Measurements from ENCODE around the gene DPH3. TPM values are rescaled to one million over a fixed set of nuclear protein-coding genes. Genes with fewer than 3 reads are reported as not detected.

Gene DPH3
- total RNA-seq, 1 donor from 2014 or later, result 15.0 TPM

- no peaks in the 10 kb centered on the region for H3K27me3 ChIP-seq (ENCODE audit: control insufficient read depth, insufficient read depth, low read length)
- H3K36me3 ChIP-seq (ENCODE audit: control insufficient read depth, insufficient read depth, low read length), result peaks cover 3% of the 10 kb centered on the region
- TF ChIP-seq, protein P1, sequence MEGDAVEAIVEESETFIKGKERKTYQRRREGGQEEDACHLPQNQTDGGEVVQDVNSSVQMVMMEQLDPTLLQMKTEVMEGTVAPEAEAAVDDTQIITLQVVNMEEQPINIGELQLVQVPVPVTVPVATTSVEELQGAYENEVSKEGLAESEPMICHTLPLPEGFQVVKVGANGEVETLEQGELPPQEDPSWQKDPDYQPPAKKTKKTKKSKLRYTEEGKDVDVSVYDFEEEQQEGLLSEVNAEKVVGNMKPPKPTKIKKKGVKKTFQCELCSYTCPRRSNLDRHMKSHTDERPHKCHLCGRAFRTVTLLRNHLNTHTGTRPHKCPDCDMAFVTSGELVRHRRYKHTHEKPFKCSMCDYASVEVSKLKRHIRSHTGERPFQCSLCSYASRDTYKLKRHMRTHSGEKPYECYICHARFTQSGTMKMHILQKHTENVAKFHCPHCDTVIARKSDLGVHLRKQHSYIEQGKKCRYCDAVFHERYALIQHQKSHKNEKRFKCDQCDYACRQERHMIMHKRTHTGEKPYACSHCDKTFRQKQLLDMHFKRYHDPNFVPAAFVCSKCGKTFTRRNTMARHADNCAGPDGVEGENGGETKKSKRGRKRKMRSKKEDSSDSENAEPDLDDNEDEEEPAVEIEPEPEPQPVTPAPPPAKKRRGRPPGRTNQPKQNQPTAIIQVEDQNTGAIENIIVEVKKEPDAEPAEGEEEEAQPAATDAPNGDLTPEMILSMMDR (IDR thresholded peaks at IDR 0.05; ENCODE audit: insufficient read depth, low read length, severe bottlenecking), result no peak
- FAIRE-seq, result no peak
- no peak for DNase-seq (ENCODE audit: low read depth)
- H3K4me3 ChIP-seq (ENCODE audit: low read depth, low read length), result no peak overlapping the region
Observed at GRCh38 chr3:16307832-16308531, 43.2 kb upstream of the DPH3 start.

DNA sequence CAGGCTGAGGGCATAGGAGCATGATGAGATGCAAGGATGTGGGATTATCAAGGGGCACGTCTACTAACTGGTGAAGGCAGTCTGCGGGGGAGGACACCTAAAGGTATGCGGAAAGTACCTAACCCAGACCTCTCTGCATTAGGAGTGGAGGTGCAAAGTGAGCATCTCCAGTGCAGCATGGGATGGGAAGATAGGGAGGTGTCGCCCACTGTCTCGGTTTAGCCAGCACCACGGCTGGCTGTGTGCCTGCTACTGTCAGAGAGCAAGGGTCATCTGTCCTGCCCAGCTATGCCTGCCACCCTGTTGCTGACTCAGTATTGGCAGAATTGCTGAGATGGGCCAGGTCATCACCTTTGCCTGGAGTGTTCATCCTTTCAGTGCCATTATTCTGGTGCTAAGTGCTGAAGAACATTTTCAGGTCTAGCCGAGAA is 40.4 kb upstream of the DPH3 start:
- TF ChIP-seq, protein P1 (IDR thresholded peaks at IDR 0.05; ENCODE audit: insufficient read depth, low read length, severe bottlenecking), result no peak
- no peak for DNase-seq (ENCODE audit: low read depth)
- H3K4me3 ChIP-seq (ENCODE audit: low read depth, low read length), result no peak overlapping the region
- FAIRE-seq, result no peak
- H3K27me3 ChIP-seq (ENCODE audit: control insufficient read depth, insufficient read depth, low read length), result no peaks in the 10 kb centered on the region
- H3K36me3 ChIP-seq (ENCODE audit: control insufficient read depth, insufficient read depth, low read length), result peaks cover 3% of the 10 kb centered on the region

DNA sequence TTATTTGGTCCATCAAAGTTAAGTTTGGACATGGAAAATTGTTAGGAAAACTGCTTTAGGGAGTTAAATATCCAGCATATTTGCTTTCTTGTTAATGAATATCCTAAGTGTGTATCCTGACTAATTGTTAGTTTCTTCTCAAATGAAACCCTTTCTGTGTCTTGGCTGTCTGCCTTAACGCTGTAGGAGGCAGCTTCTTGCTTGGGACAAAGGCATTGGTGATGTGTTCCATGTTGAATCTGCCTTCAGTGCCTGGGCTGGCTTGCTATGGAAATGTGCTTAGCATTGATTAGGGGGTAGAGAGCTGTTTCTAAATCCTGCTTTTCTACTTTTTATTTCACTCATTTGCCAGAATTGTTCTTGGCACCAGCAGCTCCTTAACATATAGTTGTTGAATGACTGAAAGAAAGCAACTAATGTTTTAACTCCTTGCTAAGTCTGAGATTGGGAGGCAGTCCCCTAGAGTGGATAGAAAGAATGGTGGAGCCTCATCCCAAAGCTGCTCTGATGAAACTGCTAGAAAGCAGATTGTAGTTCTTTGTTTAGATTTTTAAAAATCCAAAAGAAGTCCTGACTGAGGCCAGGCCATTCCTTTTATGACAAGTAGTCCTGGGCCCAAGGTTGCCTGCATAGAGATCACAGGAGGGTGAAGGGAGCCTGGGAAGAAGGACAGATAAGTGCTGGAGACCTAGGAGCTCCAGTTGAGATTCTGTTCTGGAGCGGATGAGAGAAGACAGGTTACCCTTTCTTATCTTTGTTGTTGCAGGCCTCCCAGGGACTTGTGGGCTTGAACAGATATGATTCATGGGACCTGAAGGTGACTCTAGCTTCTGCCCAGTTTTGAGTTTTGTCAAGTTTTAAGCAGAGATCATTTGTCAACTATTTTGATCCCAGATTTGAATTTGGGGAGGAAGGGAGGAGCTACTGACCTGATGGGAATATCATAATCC is 39.6 kb upstream of the DPH3 start:
- Histone ChIP-seq H3K4me3 (ENCODE audit: low read depth, low read length) (no peak overlapping the region), H3K36me3 (ENCODE audit: control insufficient read depth, insufficient read depth, low read length) (peaks cover 3% of the 10 kb centered on the region), H3K27me3 (ENCODE audit: control insufficient read depth, insufficient read depth, low read length) (no peaks in the 10 kb centered on the region)
- TF ChIP-seq, protein P1 (IDR thresholded peaks at IDR 0.05; ENCODE audit: insufficient read depth, low read length, severe bottlenecking), result no peak
- no peak for FAIRE-seq
- DNase-seq (ENCODE audit: low read depth), result no peak

DNA sequence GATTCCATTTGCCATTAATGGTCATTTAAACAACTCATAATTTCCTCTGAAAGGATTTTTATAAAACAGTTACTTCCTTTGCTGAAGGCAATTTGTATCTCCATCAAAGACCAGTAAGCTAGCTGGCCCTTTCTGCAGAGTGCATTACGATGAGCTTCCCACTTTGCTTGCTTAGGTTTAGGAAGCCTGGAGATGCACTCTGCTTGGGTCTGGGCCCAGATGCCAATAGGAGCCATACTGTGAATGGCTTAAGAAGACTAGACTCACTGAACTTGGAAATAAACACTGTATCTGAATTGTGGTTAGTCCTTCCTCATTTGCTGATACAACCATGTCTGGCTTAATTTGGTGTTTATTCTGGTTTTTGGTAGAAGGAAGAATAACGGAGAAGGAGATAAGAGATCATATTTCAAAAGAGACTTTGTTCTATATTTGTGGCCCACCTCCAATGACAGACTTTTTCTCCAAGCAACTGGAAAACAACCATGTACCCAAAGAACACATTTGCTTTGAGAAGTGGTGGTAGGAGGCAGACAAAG is 38.4 kb upstream of the DPH3 start:
- DNase-seq (ENCODE audit: low read depth), result no peak
- FAIRE-seq, result no peak
- Histone ChIP-seq H3K4me3 (ENCODE audit: low read depth, low read length) (no peak overlapping the region), H3K27me3 (ENCODE audit: control insufficient read depth, insufficient read depth, low read length) (no peaks in the 10 kb centered on the region), H3K36me3 (ENCODE audit: control insufficient read depth, insufficient read depth, low read length) (peaks cover 3% of the 10 kb centered on the region)
- TF ChIP-seq, protein P1 (IDR thresholded peaks at IDR 0.05; ENCODE audit: insufficient read depth, low read length, severe bottlenecking), result no peak

DNA sequence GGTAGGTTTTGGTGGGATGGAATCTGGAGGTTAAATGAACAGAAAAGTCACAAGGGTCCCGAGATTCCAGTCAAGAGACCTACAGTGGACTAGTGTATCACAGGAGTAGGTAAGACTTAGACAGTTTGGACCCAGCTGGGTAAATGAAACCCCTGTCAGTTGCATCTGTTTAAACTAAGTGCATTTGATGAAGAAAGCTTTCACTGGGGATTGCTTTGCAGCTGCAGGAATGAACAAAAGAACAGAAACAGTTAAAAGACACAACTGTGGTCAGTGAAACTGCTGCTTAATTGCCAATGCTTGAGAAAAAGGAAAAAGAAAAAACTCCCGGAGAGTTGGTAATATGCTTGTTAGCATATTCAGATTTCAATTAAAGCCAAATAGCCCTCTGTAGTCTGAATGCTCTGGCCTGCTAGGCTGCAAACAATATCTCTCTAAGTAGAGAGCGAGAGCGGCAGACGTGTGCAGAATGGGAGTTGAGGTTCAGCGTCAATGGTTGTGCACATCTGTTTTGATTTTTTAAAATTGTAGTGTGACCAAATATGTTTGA is 37.4 kb upstream of the DPH3 start:
- H3K4me3 ChIP-seq (ENCODE audit: low read depth, low read length), result no peak overlapping the region
- peaks cover 3% of the 10 kb centered on the region for H3K36me3 ChIP-seq (ENCODE audit: control insufficient read depth, insufficient read depth, low read length)
- FAIRE-seq (no peak), DNase-seq (ENCODE audit: low read depth) (no peak)
- H3K27me3 ChIP-seq (ENCODE audit: control insufficient read depth, insufficient read depth, low read length), result no peaks in the 10 kb centered on the region
- TF ChIP-seq, protein P1 (IDR thresholded peaks at IDR 0.05; ENCODE audit: insufficient read depth, low read length, severe bottlenecking), result no peak

Data from bronchial epithelial cell (primary cell).